ENCODE results near the gene PTMA.
"Not testable (repeated sequence)": the region's sequence is repeated elsewhere in the genome, so short reads cannot be mapped to it uniquely, and the experiment has no call there.

The PTMA gene, protein sequence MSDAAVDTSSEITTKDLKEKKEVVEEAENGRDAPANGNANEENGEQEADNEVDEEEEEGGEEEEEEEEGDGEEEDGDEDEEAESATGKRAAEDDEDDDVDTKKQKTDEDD

DNA sequence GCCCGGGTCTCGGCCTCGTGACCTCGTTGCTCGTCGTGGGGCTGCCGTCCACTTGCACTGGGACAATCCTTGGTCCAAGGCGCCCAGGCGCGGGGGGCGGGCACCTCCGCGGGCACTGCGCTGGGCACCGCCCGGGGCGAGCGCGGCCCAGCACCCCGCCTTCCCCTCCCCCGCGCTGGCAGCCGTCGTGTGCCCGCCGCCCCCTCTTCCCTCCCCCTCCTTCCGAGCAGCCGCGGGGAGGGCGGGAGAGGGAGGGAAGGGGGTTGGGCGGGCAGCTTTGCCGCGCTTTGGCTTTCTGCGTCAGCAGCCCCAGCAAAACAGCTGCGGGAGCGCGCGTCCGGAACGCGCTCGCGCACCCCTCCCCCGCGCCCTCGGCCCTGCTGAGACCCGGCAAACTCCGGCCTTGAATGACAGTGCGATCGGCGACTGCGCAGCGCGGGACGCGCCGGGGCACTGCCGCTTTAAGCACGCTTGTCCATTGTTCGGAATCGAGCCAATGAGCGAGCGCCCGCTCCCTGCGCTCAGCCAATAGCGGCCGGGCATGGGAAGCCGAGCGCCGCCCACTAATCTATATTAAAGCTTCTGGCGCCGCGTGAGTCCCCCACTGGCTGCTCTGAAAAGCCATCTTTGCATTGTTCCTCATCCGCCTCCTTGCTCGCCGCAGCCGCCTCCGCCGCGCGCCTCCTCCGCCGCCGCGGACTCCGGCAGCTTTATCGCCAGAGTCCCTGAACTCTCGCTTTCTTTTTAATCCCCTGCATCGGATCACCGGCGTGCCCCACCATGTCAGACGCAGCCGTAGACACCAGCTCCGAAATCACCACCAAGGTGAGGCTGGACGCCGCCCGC lies at the start of gene PTMA:
Gene PTMA (plus strand): TSS at position 599 of the 846 bp plus-strand sequence. CDS start 182 bp downstream, at position 781.
- peak; percentile 95 for FAIRE-seq

DNA sequence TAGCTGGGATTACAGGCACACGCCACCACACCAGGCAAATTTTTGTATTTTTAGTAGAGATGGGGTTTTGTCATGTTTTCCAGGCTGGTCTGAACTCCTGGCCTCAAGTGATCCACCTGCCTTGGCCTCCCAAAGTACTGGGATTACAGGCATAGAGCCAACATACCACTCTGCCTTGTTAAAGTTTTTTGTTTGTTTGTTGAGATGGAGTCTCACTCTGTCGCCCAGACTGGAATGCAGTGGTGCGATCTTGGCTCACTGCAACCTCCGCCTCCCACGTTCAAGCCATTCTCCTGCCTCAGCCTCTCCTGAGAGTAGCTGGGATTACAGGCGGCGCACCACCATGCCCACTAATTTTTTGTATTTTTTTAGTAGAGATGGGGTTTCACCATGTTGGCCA lies 48.3 kb upstream of the PTMA start:
- FAIRE-seq: not testable (repeated sequence)

DNA sequence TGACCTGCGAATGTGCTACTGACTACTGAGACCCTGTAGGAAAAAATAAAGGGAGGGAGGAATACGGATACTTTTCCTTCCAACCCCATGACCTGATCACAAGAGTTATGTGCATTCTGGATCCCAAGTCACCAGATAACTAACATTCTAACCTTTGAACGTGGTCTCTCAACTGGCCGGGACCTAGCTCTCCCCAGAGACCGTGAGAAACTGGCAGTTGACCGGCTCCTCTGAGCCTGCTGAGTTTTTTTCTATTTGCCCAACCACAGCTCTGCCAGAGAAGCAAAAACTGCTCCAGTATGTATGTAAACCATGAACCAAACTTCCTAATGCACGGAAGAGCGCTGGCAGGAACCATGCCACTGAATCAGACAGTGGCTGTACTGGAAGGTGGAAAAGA lies 47.5 kb upstream of the PTMA start:
- FAIRE-seq: no peak

- FAIRE-seq: no peak
These were observed 46.8 kb upstream of the PTMA start for GRCh38 chr2:231661422-231662027.

DNA sequence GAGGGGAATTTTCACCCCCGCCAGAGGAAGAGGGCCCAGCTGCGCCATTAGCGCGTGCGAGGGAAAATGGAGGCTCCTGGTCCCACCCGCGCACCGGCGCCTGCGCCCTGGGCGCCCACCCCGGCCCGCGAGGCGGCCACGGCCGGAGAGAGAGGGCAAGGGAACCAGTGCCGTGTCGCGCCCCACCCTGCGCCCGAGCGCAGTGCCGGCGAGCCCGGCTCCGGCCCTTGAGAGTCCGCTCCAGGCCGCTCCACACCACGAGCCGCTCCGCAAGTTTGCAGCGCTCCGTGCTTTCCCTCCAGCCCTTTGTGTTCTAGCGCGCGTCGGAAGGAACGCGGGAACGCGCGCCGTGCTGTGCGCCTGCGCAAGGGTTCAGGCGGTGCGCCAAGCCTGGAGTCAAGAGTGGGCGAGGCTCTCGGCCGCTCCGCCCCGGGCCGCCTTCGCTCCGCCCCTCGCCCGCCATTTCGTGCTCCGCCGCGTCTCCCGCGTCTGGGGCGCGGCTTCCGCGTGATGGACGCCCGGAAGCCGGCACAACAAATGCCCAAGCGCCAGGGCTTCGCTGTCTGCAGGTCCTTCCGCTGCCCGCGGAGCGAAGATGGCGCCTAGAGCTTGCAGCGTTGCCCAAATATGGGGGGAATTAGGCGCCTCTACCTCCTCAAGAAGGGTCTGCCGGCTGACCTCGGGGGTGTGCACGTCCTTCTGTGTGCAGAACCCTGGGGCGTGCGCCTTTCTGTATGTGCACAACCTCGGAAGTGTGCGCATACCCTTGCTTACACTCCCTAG lies 46.1 kb upstream of the PTMA start:
- peak; percentile 61 for FAIRE-seq

- FAIRE-seq: no peak
These were observed 45.4 kb upstream of the PTMA start for GRCh38 chr2:231662811-231663457.

GRCh38 chr2:231663458-231664212 lies 44.7 kb upstream of the PTMA start:
- FAIRE-seq: no peak

DNA sequence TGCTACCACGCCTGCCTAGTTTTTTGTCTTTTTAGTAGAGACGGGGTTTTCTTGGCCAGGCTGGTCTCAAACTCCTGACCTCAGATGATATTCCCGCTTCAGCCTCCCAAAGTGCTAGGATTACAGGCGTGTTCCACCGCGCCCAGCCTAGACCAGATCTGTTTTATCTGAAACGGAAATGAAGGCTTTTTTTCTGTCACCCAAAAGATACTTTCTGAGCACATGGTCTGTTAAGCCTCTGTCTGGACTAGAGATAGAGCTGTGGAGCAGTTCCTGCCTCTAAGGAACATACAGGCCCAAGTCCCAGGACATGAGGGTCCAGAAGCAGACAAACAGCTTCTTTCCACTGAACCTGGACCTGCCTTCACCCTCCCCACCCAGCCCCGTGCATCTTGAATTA lies 43.6 kb upstream of the PTMA start:
- no peak for FAIRE-seq

DNA sequence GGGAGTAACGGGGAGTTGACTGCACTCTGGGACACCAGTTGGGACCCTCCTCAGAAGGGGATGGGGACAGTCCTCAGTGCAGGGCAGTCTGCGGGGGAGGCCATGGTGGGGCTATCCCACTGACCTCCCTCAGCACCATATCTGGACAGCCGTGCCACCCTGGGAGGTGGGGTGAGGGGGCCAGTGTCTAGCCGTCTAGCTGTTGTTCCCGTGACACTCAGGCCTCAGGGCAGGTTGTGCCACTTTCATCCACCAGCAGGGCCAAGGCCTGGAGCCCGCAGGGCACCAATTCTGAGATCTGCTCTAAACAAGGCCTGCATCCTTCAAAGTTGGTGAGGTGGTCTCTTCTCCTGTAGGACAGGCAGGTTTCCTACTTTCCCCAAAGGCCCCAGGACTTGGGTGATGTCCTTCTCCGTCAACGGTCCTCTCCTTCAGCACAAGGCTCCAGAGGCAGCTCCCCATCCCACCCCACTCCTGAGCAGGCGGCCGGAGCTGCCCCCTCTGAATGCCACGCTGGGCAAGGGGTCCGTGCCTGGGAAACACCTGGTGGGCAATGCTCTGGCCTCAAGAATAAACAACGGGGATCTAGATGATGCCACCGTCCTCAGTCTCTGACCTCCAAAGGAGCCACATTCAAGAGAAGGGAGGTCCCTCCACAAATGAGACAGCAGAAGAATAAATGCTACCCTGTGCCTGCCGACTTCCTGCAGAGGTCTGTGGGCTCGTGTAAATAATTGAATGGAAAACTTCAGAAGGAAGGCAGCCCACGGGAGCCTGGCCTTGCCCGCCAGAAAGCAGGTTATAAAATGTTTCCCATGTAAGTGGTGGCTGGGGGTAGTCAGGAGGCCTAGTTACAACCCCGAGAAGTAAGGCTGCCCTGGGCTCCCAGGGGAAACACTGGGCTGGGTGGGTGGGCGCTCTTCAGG lies 42.8 kb upstream of the PTMA start:
- FAIRE-seq: no peak

GRCh38 chr2:231666171-231667095 lies 41.9 kb upstream of the PTMA start:
- peak; percentile 95 for FAIRE-seq

DNA sequence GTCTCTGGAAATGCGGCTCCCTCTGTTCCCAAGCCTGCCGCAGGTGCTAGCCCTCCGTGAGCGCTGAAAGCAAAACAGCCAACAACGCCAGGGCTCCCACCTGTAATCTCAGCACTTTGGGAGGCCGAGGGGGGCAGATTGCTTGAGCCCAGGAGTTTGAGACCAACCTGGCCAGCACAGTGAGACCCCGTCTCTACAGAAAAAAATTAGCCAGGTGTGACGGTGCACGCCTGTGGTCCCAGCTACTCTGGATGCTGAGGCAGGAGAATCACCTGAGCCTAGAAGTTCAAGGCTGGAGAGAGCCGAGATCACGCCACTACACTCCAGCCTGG lies 41.3 kb upstream of the PTMA start:
- no peak for FAIRE-seq

DNA sequence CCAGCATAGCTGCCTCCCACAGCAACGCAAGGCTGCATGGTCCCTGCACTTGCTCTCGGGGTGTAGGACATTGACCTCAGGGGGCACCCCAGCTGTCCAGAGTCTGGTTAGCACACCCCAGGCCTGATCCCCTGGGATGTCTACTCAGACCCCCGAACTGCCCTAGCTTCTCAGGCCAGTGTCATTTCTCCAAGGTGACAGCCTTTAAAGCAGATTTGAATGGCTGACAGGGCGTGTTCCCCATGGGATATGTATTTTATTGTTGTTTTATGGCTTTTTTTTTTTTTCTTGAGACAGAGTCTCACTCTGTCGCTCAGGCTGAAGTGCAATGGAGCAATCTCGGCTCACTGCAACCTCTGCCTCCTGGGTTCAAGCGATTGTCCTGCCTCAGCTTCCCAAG lies 40.8 kb upstream of the PTMA start:
- FAIRE-seq: no peak

DNA sequence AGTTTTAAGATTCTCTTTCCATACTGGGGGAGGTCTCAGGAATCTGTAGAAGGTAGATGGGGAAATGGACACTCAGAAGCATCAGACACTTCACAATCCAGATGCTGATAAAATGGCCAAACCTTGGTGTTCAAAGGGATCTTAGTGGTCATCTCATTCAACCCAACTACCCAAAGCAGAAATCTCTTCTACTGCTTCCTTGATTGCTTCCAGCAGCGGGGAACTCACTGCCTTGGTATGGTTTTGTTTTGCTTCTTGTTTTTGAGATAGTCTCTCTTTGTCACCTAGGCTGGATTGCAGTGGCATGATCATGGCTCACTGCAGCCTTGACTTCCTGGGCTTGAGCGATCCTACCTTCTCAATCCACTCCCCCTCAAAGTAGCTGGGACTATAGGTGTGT lies 39.3 kb upstream of the PTMA start:
- FAIRE-seq: no peak

DNA sequence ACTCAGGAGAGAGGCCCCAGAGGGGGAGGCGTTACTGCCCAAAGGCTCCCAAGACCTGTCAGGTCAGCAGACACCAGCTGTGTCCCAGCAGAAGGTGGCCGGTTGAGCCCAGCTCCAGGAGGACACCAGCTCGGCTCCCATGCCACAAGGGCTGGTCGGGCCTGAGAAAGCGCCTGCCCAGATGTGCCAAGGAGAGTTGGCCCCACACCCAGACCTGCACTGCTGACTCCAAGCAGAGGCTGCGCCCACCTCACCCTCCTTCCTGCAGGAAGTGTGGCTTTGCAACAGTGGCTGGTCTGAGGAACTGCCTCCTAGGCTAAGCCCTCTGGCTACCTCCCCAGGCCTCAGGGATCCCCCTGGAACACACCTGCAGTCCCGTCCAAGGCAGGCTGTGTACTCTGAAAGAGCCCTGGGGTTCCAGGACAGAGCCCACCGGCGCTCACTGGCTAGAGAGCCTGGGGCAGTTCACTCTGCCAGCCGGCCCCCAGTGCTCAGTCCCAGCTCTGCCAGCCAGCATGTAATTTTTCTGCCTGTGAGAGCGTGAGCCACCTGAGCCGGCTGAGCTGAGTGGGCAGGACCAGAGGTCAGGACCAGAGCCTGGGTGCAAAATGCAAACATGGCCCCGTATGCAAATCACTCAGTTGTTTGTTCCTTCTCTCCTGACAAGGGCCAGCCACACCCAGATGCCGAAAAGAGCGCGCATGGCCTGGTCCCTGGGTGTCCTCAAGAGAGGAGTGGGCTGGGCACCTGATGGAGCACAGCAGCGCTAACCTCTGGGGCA lies 36.9 kb upstream of the PTMA start:
- FAIRE-seq: no peak

DNA sequence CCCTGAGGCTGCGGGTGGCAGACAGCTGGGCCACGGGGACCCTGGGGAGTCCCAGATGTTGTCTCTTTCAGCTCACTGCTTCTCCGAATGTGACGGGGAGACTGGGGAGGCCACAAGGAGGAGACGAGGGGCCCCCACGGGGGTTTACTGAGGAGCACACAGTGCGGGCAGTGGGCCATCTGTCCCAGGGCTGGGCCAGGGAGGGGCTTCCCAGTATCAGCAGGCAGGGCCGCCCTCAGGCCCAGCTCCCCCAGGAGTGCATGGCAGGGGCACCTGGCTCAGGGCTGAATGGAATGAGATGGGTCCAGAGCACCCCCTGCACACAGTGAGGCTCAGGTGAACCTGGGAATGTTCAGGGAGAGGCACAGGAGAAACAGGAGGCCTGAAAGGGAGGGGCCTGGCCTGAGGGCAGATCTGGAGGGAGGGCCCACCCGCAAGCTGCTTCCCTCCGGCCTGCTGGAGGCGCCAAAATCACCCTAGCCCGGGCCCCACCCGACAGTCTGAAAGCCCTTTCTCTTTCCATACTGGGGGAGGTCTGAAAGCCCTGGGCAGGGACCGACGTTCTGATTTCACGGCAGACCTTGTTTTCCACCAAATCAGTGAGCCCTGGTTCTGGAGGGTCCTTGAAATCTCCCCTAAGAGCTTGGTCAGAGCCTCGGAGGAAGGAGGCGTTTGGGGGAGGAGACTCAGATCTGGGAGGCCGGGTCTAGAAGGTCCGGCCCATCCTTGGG lies 35.5 kb upstream of the PTMA start:
- peak; percentile 76 for FAIRE-seq

GRCh38 chr2:231673348-231673770 lies 35.0 kb upstream of the PTMA start:
- FAIRE-seq: peak; percentile 96

DNA sequence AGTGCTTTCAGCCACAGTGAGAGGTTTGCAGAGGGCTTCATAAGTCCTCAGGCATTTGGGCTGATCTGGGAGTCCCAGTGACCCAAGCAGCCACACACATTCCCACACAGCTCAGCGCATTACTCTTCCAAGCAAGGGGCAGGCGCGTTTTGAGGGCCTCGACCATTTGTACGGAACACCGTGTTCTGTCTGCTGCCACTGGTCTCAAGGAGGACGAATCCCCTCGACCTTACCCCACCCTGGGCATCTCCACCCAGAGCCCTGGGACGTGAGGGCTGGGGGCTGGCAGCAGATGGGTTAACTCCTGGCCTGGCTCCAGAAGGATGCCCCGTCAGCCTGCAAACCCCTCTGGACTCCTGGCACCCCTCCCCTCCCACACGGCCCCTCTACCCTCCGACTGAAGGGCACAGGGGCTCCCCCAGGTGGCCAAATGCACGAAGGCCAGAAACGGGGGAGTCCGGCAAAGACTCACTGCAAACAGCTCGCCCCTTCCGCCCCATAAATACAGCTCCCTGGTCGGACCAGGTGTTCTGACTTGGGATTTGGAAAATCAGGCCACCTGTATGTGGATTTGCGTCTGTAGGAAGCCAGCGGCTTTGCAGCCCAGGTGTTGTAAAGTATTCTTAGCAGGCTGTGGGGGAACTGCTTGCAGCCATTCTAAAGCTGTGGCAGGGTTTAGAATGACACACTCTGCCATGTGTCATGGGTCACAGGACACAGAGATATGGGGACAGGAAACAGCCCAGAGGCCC lies 33.6 kb upstream of the PTMA start:
- FAIRE-seq: no peak

DNA sequence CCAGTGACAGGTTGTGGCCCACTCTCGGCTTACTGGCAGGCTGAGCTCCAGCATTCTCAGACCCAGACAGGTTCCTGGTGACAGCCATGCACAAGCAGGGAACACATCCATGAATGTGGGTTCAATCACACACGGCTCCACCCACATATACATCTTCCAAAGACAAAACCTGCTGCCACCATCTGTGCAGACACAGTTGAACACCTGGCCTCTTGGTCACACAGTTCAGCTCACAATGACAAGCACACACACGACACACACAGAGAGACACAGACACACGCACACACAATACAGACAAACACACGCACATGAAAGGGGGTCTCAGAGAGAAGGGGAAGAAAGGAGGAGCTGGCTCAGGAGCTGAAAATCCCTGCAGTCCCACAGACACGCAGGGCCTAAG lies 32.1 kb upstream of the PTMA start:
- FAIRE-seq: no peak
